Measurements from ENCODE around the gene CTDP1. TPM values are rescaled to one million over a fixed set of nuclear protein-coding genes. Genes with fewer than 3 reads are reported as not detected.

CTDP1 gene
- total RNA-seq, 1 donor from 2014 or later: 23.9 TPM

DNA sequence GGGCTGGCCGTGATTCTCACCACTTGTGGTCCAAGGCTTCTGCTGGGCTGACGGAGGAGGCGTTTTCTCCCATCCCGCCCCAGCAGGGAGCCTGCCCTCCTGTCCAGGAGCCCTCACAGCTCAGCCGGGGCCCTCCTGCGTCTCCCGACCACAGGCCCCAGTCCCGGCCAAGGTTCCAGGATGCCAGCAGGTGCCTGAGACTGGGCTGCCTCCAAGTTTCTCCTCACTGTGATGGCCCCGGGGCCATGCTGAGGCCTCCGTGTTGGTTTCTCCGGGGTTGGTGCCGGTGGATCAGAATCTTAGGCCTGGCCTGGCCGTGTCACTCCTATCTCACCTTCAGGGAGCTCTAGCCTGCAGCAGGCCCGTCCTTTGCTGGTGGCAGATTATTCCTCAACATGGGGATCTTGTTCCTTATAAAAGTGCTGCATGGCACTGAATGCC is 124.0 kb downstream of the CTDP1 start:
- TF ChIP-seq, protein P1, sequence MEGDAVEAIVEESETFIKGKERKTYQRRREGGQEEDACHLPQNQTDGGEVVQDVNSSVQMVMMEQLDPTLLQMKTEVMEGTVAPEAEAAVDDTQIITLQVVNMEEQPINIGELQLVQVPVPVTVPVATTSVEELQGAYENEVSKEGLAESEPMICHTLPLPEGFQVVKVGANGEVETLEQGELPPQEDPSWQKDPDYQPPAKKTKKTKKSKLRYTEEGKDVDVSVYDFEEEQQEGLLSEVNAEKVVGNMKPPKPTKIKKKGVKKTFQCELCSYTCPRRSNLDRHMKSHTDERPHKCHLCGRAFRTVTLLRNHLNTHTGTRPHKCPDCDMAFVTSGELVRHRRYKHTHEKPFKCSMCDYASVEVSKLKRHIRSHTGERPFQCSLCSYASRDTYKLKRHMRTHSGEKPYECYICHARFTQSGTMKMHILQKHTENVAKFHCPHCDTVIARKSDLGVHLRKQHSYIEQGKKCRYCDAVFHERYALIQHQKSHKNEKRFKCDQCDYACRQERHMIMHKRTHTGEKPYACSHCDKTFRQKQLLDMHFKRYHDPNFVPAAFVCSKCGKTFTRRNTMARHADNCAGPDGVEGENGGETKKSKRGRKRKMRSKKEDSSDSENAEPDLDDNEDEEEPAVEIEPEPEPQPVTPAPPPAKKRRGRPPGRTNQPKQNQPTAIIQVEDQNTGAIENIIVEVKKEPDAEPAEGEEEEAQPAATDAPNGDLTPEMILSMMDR (IDR thresholded peaks at IDR 0.05; ENCODE audit: unreplicated experiment): no peak
- peaks cover 1% of the 10 kb centered on the region for H3K4me1 Mint-ChIP-seq (ENCODE audit: low read depth)
- no peak overlapping the region for H3K27ac Mint-ChIP-seq
- peaks cover 72% of the 10 kb centered on the region for H3K27me3 Mint-ChIP-seq
- H3K9me3 Mint-ChIP-seq (ENCODE audit: low read depth): no peaks in the 10 kb centered on the region
- DNase-seq (ENCODE audit: low spot score, unreplicated experiment): no peak
- no peak overlapping the region for H3K4me3 Mint-ChIP-seq (ENCODE audit: low read depth)
- no peaks in the 10 kb centered on the region for H3K36me3 Mint-ChIP-seq (ENCODE audit: insufficient read depth)

Other genes with a start within 250 kb of the CTDP1 start
- gene KCNG2, start 118.1 kb downstream of the CTDP1 start, total RNA-seq: not detected in 2 replicates

Data from progenitor cell of endocrine pancreas (in vitro differentiated cells).